WTC11 (cell line): ENCODE measurements around the gene HES1.

Experiments
- ATF3 ChIP-seq: sonication (generic); formaldehyde crosslinking; conservative IDR thresholded peaks from 2 replicates; pipeline ENCODE4 v1.8.1; 2022; ENCODE audit warnings: mild to moderate bottlenecking, missing genetic modification reagents
- ATF6 ChIP-seq: sonication (generic); formaldehyde crosslinking; IDR thresholded peaks from 2 replicates; pipeline ENCODE4 v1.8.1; 2023; ENCODE audit warnings: mild to moderate bottlenecking, missing genetic modification reagents
- CREM ChIP-seq: sonication (generic); formaldehyde crosslinking; IDR thresholded peaks from 2 replicates; pipeline ENCODE4 v1.8.1; 2022; ENCODE audit warnings: mild to moderate bottlenecking, missing genetic modification reagents, moderate library complexity
- CTCF ChIP-seq: fragments of 200-600 bp; IDR thresholded peaks from 2 replicates; pipeline ENCODE4 v1.8.0; 2022; ENCODE audit warnings: antibody characterized with exemption
- ESRRA ChIP-seq: sonication (generic); formaldehyde crosslinking; IDR thresholded peaks from 2 replicates; pipeline ENCODE4 v1.8.1; 2022; ENCODE audit warnings: mild to moderate bottlenecking, missing genetic modification reagents, borderline replicate concordance
- FOXP4 ChIP-seq: sonication (generic); formaldehyde crosslinking; IDR thresholded peaks from 2 replicates; pipeline ENCODE4 v1.8.0; 2022; ENCODE audit warnings: mild to moderate bottlenecking, missing genetic modification reagents
- IRF2 ChIP-seq: sonication (generic); formaldehyde crosslinking; IDR thresholded peaks from 2 replicates; pipeline ENCODE4 v1.8.0; 2022; ENCODE audit warnings: low read depth, missing genetic modification reagents, borderline replicate concordance
- MAX ChIP-seq: sonication (generic); formaldehyde crosslinking; IDR thresholded peaks from 2 replicates; pipeline ENCODE4 v1.8.0; 2022; ENCODE audit warnings: mild to moderate bottlenecking, missing genetic modification reagents
- NR3C1 ChIP-seq: sonication (generic); formaldehyde crosslinking; conservative IDR thresholded peaks from 2 replicates; pipeline ENCODE4 v1.8.1; 2023; ENCODE audit warnings: low read depth, mild to moderate bottlenecking, missing genetic modification reagents
- SP1 ChIP-seq: sonication (generic); formaldehyde crosslinking; conservative IDR thresholded peaks from 2 replicates; pipeline ENCODE4 v1.8.1; 2022; ENCODE audit warnings: missing genetic modification reagents
- USF1 ChIP-seq: sonication (generic); formaldehyde crosslinking; IDR thresholded peaks from 2 replicates; pipeline ENCODE4 v1.8.0; 2022; ENCODE audit warnings: mild to moderate bottlenecking, missing genetic modification reagents
- ZBTB21 ChIP-seq: sonication (generic); formaldehyde crosslinking; IDR thresholded peaks from 2 replicates; pipeline ENCODE4 v1.8.1; 2023; ENCODE audit warnings: mild to moderate bottlenecking, missing genetic modification reagents, borderline replicate concordance
- ZBTB43 ChIP-seq: sonication (generic); formaldehyde crosslinking; IDR thresholded peaks from 2 replicates; pipeline ENCODE4 v1.8.1; 2023; ENCODE audit warnings: mild to moderate bottlenecking, missing genetic modification reagents
- ZNF121 ChIP-seq: sonication (generic); formaldehyde crosslinking; IDR thresholded peaks from 2 replicates; pipeline ENCODE4 v1.8.0; 2023; ENCODE audit warnings: missing genetic modification reagents

GRCh38 chr3:194089357-194090177 is 46.4 kb upstream of the HES1 start:
- no peak for TF ChIP-seq ESRRA (CRISPR knock-in tag)
- no peak for TF ChIP-seq CTCF
- TF ChIP-seq ZNF121 (CRISPR knock-in tag) = no peak
- TF ChIP-seq ATF3 (CRISPR knock-in tag) = 0 out of 2 replicates have a peak, but pooled peaks have one; percentile 46
- TF ChIP-seq SP1 (CRISPR knock-in tag) = no peak
- no peak for TF ChIP-seq ZBTB43
- TF ChIP-seq ATF6 = no peak
- TF ChIP-seq CREM = no peak
- TF ChIP-seq IRF2 (CRISPR knock-in tag) = no peak
- no peak for TF ChIP-seq MAX (CRISPR knock-in tag)
- TF ChIP-seq NR3C1 (CRISPR knock-in tag) = no peak
- TF ChIP-seq USF1 (CRISPR knock-in tag) = no peak
- no peak for TF ChIP-seq FOXP4 (CRISPR knock-in tag)
- TF ChIP-seq ZBTB21 (CRISPR knock-in tag) = no peak
